ENCODE measurements around the gene RFTN1. TPM values are rescaled to one million over a fixed set of nuclear protein-coding genes. Genes with fewer than 3 reads are reported as not detected.
A peak's percentile ranks its signal among the peaks of the same experiment; 100 is the strongest.

The RFTN1 gene
- total and polyA plus RNA-seq, 7 experiments from 2014 or later = 44.8 to 68.8 (median 53.2) TPM

GRCh38 chr3:16361087-16361486 lies 152.4 kb downstream of the RFTN1 start:
- Mint-ChIP-seq H3K4me3 (no peak overlapping the region), H3K27ac (peak overlapping the region in 8 of 9 donors; percentile 1 to 66 (median 28)), H3K36me3 (peaks cover 23 to 59% (median 28%) of the 10 kb centered on the region in 5 donors), H3K4me1 (peaks cover 14 to 56% (median 49%) of the 10 kb centered on the region in 7 donors), H3K9me3 (peaks cover 0 to 5% (median 0%) of the 10 kb centered on the region in 11 donors), H3K27me3 (no peaks in the 10 kb centered on the region)
- H3K4me3 ChIP-seq (ENCODE audit: low read length) = no peak overlapping the region
- H3K9me3 ChIP-seq (ENCODE audit: control insufficient read depth in 2 of 3, low read length in 3 of 3) = no peaks in the 10 kb centered on the region
- ChIA-PET CTCF (no interaction called here), POLR2A (interaction anchor here (0.5 to 1.5 kb wide), 2 partner anchors 19 to 69 kb away, joined by 3 to 4 read pairs; no protein-coding TSS in a partner anchor)
- H3K27ac ChIP-seq (ENCODE audit: low read depth, low read length) = no peak overlapping the region
- no peaks in the 10 kb centered on the region for H3K4me1 ChIP-seq (ENCODE audit: control insufficient read depth in 2 of 2, insufficient read depth in 2 of 2, low read length in 2 of 2)
- intact Hi-C loops (cut with micrococcal nuclease) = loop anchor here in 1 of 2 donors (2.0 kb wide), 1 partner anchor 14 kb away; no protein-coding TSS in a partner anchor
- DNase-seq (no peak), ATAC-seq (no peak)
- H3K27me3 ChIP-seq (ENCODE audit: control insufficient read depth in 2 of 2, insufficient read depth in 2 of 2, low read length in 2 of 2) = no peaks in the 10 kb centered on the region
- peaks cover 4 to 48% (median 6%) of the 10 kb centered on the region in 3 experiments for H3K36me3 ChIP-seq (ENCODE audit: control insufficient read depth in 2 of 3, insufficient read depth in 3 of 3, low read length in 3 of 3)

- Histone ChIP-seq H3K9me3 (ENCODE audit: control insufficient read depth in 2 of 3, low read length in 3 of 3) (no peaks in the 10 kb centered on the region), H3K36me3 (ENCODE audit: control insufficient read depth in 2 of 3, insufficient read depth in 3 of 3, low read length in 3 of 3) (peaks cover 6 to 58% (median 8%) of the 10 kb centered on the region in 3 experiments), H3K4me1 (ENCODE audit: control insufficient read depth in 2 of 2, insufficient read depth in 2 of 2, low read length in 2 of 2) (no peaks in the 10 kb centered on the region), H3K27ac (ENCODE audit: low read depth, low read length) (no peak overlapping the region), H3K27me3 (ENCODE audit: control insufficient read depth in 2 of 2, insufficient read depth in 2 of 2, low read length in 2 of 2) (no peaks in the 10 kb centered on the region), H3K4me3 (ENCODE audit: low read length) (no peak overlapping the region)
- no peaks in the 10 kb centered on the region for H3K27me3 Mint-ChIP-seq
- no peak for DNase-seq
- H3K36me3 Mint-ChIP-seq = peaks cover 25 to 61% (median 28%) of the 10 kb centered on the region in 5 donors
- H3K9me3 Mint-ChIP-seq = peaks cover 0 to 5% (median 0%) of the 10 kb centered on the region in 11 donors
- ChIA-PET CTCF (interaction anchor here (0.6 to 0.7 kb wide), 2 partner anchors 69 to 94 kb away, joined by 4 to 6 read pairs; no protein-coding TSS in a partner anchor), POLR2A (interaction anchor here (0.6 to 0.7 kb wide), 2 partner anchors 71 to 177 kb away, joined by 3 to 5 read pairs; no protein-coding TSS in a partner anchor)
- peak overlapping the region; percentile 12 to 87 (median 54) for H3K27ac Mint-ChIP-seq
- ATAC-seq = no peak
- intact Hi-C loops (cut with micrococcal nuclease) = no loop called here
- peaks cover 15 to 51% (median 46%) of the 10 kb centered on the region in 7 donors for H3K4me1 Mint-ChIP-seq
- no peak overlapping the region for H3K4me3 Mint-ChIP-seq
These were observed 154.2 kb downstream of the RFTN1 start for GRCh38 chr3:16359331-16359730.

GRCh38 chr3:16358336-16358735 lies 155.2 kb downstream of the RFTN1 start:
- Histone ChIP-seq H3K36me3 (ENCODE audit: control insufficient read depth in 2 of 3, insufficient read depth in 3 of 3, low read length in 3 of 3) (peaks cover 6 to 54% (median 8%) of the 10 kb centered on the region in 3 experiments), H3K4me1 (ENCODE audit: control insufficient read depth in 2 of 2, insufficient read depth in 2 of 2, low read length in 2 of 2) (no peaks in the 10 kb centered on the region), H3K27me3 (ENCODE audit: control insufficient read depth in 2 of 2, insufficient read depth in 2 of 2, low read length in 2 of 2) (no peaks in the 10 kb centered on the region), H3K9me3 (ENCODE audit: control insufficient read depth in 2 of 3, low read length in 3 of 3) (no peaks in the 10 kb centered on the region), H3K27ac (ENCODE audit: low read depth, low read length) (no peak overlapping the region), H3K4me3 (ENCODE audit: low read length) (no peak overlapping the region)
- Mint-ChIP-seq H3K9me3 (peaks cover 0 to 5% (median 0%) of the 10 kb centered on the region in 11 donors), H3K4me3 (no peak overlapping the region), H3K27me3 (no peaks in the 10 kb centered on the region), H3K36me3 (peaks cover 22 to 62% (median 30%) of the 10 kb centered on the region in 5 donors), H3K4me1 (peaks cover 15 to 54% (median 49%) of the 10 kb centered on the region in 7 donors), H3K27ac (peak overlapping the region in 7 of 9 donors; percentile 8 to 79 (median 68))
- intact Hi-C loops (cut with micrococcal nuclease) = no loop called here
- ATAC-seq = no peak
- CTCF ChIA-PET = interaction anchor here (1.3 kb wide), 1 partner anchor 192 kb away, joined by 3 read pairs; no protein-coding TSS in a partner anchor
- no peak for DNase-seq
- POLR2A ChIA-PET = no interaction called here

- Histone ChIP-seq H3K9me3 (ENCODE audit: control insufficient read depth in 2 of 3, low read length in 3 of 3) (no peaks in the 10 kb centered on the region), H3K36me3 (ENCODE audit: control insufficient read depth in 2 of 3, insufficient read depth in 3 of 3, low read length in 3 of 3) (peaks cover 6 to 54% (median 8%) of the 10 kb centered on the region in 3 experiments), H3K27ac (ENCODE audit: low read depth, low read length) (no peak overlapping the region), H3K4me1 (ENCODE audit: control insufficient read depth in 2 of 2, insufficient read depth in 2 of 2, low read length in 2 of 2) (no peaks in the 10 kb centered on the region), H3K27me3 (ENCODE audit: control insufficient read depth in 2 of 2, insufficient read depth in 2 of 2, low read length in 2 of 2) (no peaks in the 10 kb centered on the region), H3K4me3 (ENCODE audit: low read length) (no peak overlapping the region)
- H3K4me1 Mint-ChIP-seq = peaks cover 20 to 57% (median 50%) of the 10 kb centered on the region in 7 donors
- H3K9me3 Mint-ChIP-seq = peaks cover 0 to 4% (median 0%) of the 10 kb centered on the region in 11 donors
- peak overlapping the region; percentile 11 to 87 (median 68) for H3K27ac Mint-ChIP-seq
- no peaks in the 10 kb centered on the region for H3K27me3 Mint-ChIP-seq
- no peak for DNase-seq
- ChIA-PET CTCF (interaction anchor here (0.5 to 1.3 kb wide), 3 partner anchors 193 to 879 kb away, joined by 3 to 4 read pairs (median 3); no protein-coding TSS in a partner anchor), POLR2A (no interaction called here)
- H3K36me3 Mint-ChIP-seq = peaks cover 27 to 62% (median 29%) of the 10 kb centered on the region in 5 donors
- H3K4me3 Mint-ChIP-seq = no peak overlapping the region
- no peak for ATAC-seq
- intact Hi-C loops (cut with micrococcal nuclease) = no loop called here
These were observed 156.0 kb downstream of the RFTN1 start for GRCh38 chr3:16357186-16358121.

DNA sequence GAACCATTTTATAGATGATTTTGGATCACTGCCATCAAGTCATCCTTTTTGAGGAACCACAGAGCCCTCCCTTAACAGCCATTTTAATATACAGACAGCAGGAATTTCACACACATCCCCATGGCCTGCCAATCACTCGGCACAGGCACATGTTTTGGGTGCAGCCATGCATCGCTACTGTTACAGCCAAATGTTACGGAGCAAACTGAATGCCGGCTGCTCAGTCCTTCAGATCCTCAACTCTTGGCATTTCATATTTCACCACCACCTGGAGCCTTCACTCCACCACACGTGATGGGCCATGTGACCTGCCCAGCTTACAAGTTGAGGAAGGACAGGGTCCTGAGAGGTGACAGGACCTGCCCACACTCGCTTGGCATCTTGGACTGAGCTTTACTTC lies 157.7 kb downstream of the RFTN1 start:
- POLR2A ChIA-PET = no interaction called here
- DNase-seq = no peak
- Histone ChIP-seq H3K27ac (ENCODE audit: low read depth, low read length) (no peak overlapping the region), H3K4me1 (ENCODE audit: control insufficient read depth in 2 of 2, insufficient read depth in 2 of 2, low read length in 2 of 2) (no peaks in the 10 kb centered on the region), H3K9me3 (ENCODE audit: control insufficient read depth in 2 of 3, low read length in 3 of 3) (no peaks in the 10 kb centered on the region), H3K36me3 (ENCODE audit: control insufficient read depth in 2 of 3, insufficient read depth in 3 of 3, low read length in 3 of 3) (peaks cover 8 to 49% (median 13%) of the 10 kb centered on the region in 3 experiments), H3K27me3 (ENCODE audit: control insufficient read depth in 2 of 2, insufficient read depth in 2 of 2, low read length in 2 of 2) (no peaks in the 10 kb centered on the region), H3K4me3 (ENCODE audit: low read length) (no peak overlapping the region)
- intact Hi-C loops (cut with micrococcal nuclease) = no loop called here
- CTCF ChIA-PET = no interaction called here
- H3K4me1 Mint-ChIP-seq = peaks cover 21 to 63% (median 50%) of the 10 kb centered on the region in 7 donors
- peaks cover 0 to 3% (median 0%) of the 10 kb centered on the region in 11 donors for H3K9me3 Mint-ChIP-seq
- ATAC-seq = no peak
- H3K27me3 Mint-ChIP-seq = no peaks in the 10 kb centered on the region
- H3K4me3 Mint-ChIP-seq = no peak overlapping the region
- H3K36me3 Mint-ChIP-seq = peaks cover 19 to 55% (median 26%) of the 10 kb centered on the region in 5 donors
- H3K27ac Mint-ChIP-seq = peak overlapping the region in 4 of 9 donors; percentile 3 to 61 (median 50)

DNA sequence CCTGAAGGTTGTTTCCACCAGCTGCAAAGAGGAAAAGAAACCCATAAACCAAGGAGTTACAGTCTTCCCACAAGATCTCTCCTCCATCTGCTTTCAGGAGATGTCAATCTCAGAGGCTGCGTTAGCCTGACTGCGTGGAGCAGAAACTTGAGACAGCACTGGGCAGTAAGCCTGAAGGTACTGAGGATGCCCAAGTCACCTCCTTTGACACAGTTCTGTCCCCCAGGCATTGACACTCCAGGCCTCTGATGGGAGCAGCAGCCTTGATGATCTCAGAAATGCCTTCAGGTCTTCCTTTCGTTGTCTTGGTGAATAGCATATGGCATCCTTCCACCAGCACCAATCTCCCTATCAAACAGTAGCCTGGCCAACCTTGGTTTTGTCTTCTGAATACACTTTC lies 159.2 kb downstream of the RFTN1 start:
- Mint-ChIP-seq H3K4me1 (peaks cover 18 to 73% (median 55%) of the 10 kb centered on the region in 7 donors), H3K27ac (peak overlapping the region in 8 of 9 donors; percentile 1 to 78 (median 68)), H3K27me3 (no peaks in the 10 kb centered on the region), H3K4me3 (no peak overlapping the region), H3K36me3 (peaks cover 26 to 69% (median 37%) of the 10 kb centered on the region in 5 donors), H3K9me3 (peaks cover 0 to 3% (median 0%) of the 10 kb centered on the region in 11 donors)
- no peak overlapping the region for H3K27ac ChIP-seq (ENCODE audit: low read depth, low read length)
- H3K27me3 ChIP-seq (ENCODE audit: control insufficient read depth in 2 of 2, insufficient read depth in 2 of 2, low read length in 2 of 2) = no peaks in the 10 kb centered on the region
- ChIA-PET CTCF (interaction anchor here (0.6 kb wide), 1 partner anchor 64 kb away, joined by 3 read pairs; no protein-coding TSS in a partner anchor), POLR2A (interaction anchor here (2.4 kb wide), 1 partner anchor 16 kb away, joined by 9 read pairs; no protein-coding TSS in a partner anchor)
- intact Hi-C loops (cut with micrococcal nuclease) = no loop called here
- H3K4me3 ChIP-seq (ENCODE audit: low read length) = no peak overlapping the region
- no peaks in the 10 kb centered on the region for H3K4me1 ChIP-seq (ENCODE audit: control insufficient read depth in 2 of 2, insufficient read depth in 2 of 2, low read length in 2 of 2)
- ATAC-seq (no peak), DNase-seq (no peak)
- H3K36me3 ChIP-seq (ENCODE audit: control insufficient read depth in 2 of 3, insufficient read depth in 3 of 3, low read length in 3 of 3) = peaks cover 17 to 65% (median 18%) of the 10 kb centered on the region in 3 experiments
- no peaks in the 10 kb centered on the region for H3K9me3 ChIP-seq (ENCODE audit: control insufficient read depth in 2 of 3, low read length in 3 of 3)

Data from naive thymus-derived CD4-positive, alpha-beta T cell (primary cell).